Placental epithelial cell (primary cell): ENCODE results near the gene PRDX3. TPM values are rescaled to one million over a fixed set of nuclear protein-coding genes. Genes with fewer than 3 reads are reported as not detected.

Source experiments
- small RNA-seq: library from RNA; depleted of rRNA; stranded (forward); fragments of <200 nt; gene quantifications from one replicate; pipeline ENCODE3, GENCODE V24; 2012
- total RNA-seq: library from RNA; depleted of rRNA; stranded (reverse); fragments of >200 nt; gene quantifications from 2 replicates; pipeline ENCODE4 v1.2.3, GENCODE V29; 2012

Gene PRDX3
- total RNA-seq, result 52.6 and 105 TPM in 2 replicates

DNA sequence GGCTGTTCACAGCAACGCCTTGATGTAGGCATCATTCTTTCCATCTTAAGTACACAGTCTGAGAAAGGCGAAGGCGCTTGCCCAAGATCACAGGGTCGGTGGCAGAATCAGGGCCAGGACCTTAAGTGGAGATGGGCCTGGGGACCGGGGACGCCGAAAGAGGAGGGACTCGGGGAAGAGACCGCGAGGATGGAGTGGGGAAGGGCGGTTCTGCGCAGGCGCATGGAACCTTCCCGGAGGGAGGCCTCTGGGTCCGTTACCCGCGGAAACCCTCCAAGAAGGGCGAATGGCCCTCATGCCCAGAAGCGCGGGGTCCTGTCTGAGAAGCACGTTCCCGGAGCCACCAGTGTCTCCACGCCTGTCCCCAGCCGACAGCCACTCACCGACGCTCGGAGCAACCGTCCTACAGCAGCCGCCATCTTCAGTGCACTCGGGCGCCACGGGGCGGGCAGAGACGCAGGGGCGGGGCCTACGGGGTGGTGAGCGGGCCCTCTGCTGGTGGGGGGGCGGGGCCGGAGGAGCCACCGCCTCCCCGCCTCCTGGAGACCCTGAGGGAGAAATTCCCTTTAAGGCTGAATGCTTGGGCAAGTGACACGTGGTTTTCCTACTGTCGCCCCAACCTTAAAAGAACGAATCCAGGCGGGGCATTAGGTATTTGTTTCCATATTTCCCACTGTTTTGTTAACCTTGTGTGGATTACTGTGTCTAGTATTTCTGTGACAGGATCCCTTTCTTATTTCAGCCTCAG lies at the start of gene PRDX3:
Gene PRDX3 (minus strand): TSS at position 441 of the 748 bp plus-strand sequence. CDS start 22 bp downstream, at position 419.

GRCh38 chr10:119207366-119207666 lies 28.7 kb upstream of the PRDX3 start, which contains the start of gene GRK5:
Gene GRK5 (plus strand): TSS chr10:119207571. CDS start chr10:119207918, 347 bp downstream.

GRCh38 chr10:119165171-119166117 lies 13.2 kb downstream of the PRDX3 start, which contains the start of gene SFXN4:
Gene SFXN4 (minus strand): TSS chr10:119165714. CDS start chr10:119165647, 67 bp downstream.

Small RNA genes lying within 50 kb of the gene (small RNA-seq; reads per million reads assigned to genes)
- not detected for gene RN7SL749P

Other genes with a start within 250 kb of the PRDX3 start
- 0.65 and 4.7 TPM in 2 replicates for gene NANOS1, start 149.1 kb downstream of the PRDX3 start, total RNA-seq
- gene EIF3A, start 98.0 kb downstream of the PRDX3 start, total RNA-seq, result 89.9 and 102 TPM in 2 replicates
- gene DENND10, start 74.7 kb downstream of the PRDX3 start, total RNA-seq, result 51.4 and 54.3 TPM in 2 replicates
- 6.8 and 7.9 TPM in 2 replicates for gene SFXN4, start 13.1 kb downstream of the PRDX3 start, total RNA-seq
- gene GRK5, start 28.8 kb upstream of the PRDX3 start, total RNA-seq, result 1.2 and 1.6 TPM in 2 replicates